Spleen (tissue), 11 donors: ENCODE data around the gene BRD8. TPM values are rescaled to one million over a fixed set of nuclear protein-coding genes. Genes with fewer than 3 reads are reported as not detected.

Source experiments
- DNase-seq: peaks from one replicate; pipeline ENCODE4 v3.0.0-alpha.2; 2020
- H3K27ac ChIP-seq, 8 donors: fragments of 200-600 bp; sonication (generic) in 7 of 8; 1 replicate in 4 of 8; 2 replicates in 4 of 8; pipeline versions ENCODE4 v1.5.0 to v1.8.0; 2016 to 2021; ENCODE audit warnings: inconsistent platforms in 4 of 8, mild to moderate bottlenecking in 4 of 8, moderate library complexity in 1 of 8
- H3K27me3 ChIP-seq, 7 donors: fragments of 200-600 bp; sonication (generic) in 6 of 7; replicated peaks in 1 of 7; 1 replicate in 4 of 7; 2 replicates in 3 of 7; pipeline versions ENCODE4 v1.5.0 to v1.8.0; 2016 to 2021; ENCODE audit warnings: inconsistent platforms in 3 of 7, mild to moderate bottlenecking in 1 of 7
- H3K36me3 ChIP-seq, 6 donors: fragments of 200-600 bp; sonication (generic) in 5 of 6; 1 replicate in 4 of 6; 2 replicates in 2 of 6; pipeline versions ENCODE4 v1.5.0 to v1.8.0; 2016 to 2021; ENCODE audit warnings: inconsistent platforms in 2 of 6
- H3K4me1 ChIP-seq, 6 donors: fragments of 200-600 bp; sonication (generic) in 5 of 6; 1 replicate in 3 of 6; 2 replicates in 3 of 6; pipeline versions ENCODE4 v1.5.0 to v1.8.0; 2016 to 2021; ENCODE audit warnings: inconsistent platforms in 3 of 6
- H3K4me3 ChIP-seq, 8 donors: fragments of 200-600 bp; sonication (generic) in 7 of 8; 1 replicate in 4 of 8; 2 replicates in 4 of 8; pipeline versions ENCODE4 v1.5.0 to v1.8.0; 2016 to 2021; ENCODE audit warnings: inconsistent platforms in 4 of 8, mild to moderate bottlenecking in 4 of 8, moderate library complexity in 2 of 8
- H3K9me3 ChIP-seq, 8 donors: fragments of 200-600 bp; sonication (generic) in 7 of 8; 1 replicate in 4 of 8; 2 replicates in 4 of 8; pipeline versions ENCODE4 v1.5.0 to v1.8.0; 2016 to 2021; ENCODE audit warnings: inconsistent platforms in 4 of 8
- CTCF ChIP-seq, 11 experiments: fragments of 200-600 bp in 7 of 11; fragments of 450-650 bp in 4 of 11; sonication (generic) in 4 of 11; IDR thresholded peaks in 8 of 11; conservative IDR thresholded peaks in 3 of 11; 1 replicate in 7 of 11; 2 replicates in 4 of 11; pipeline versions ENCODE4 v1.4.0 to v1.8.0; 2016 to 2021; ENCODE audit warnings: antibody characterized with exemption in 11 of 11, inconsistent platforms in 4 of 11, mild to moderate bottlenecking in 1 of 11
- POLR2A ChIP-seq, 3 donors: fragments of 450-650 bp; IDR thresholded peaks; one replicate each; pipeline ENCODE4 v1.5.1; 2017; ENCODE audit warnings: antibody characterized with exemption in 3 of 3, mild to moderate bottlenecking in 1 of 3
- POLR2AphosphoS5 ChIP-seq, 3 donors: sonication (generic); formaldehyde crosslinking; IDR thresholded peaks; one replicate each; pipeline ENCODE4 v1.5.1; 2017; ENCODE audit warnings: antibody characterized with exemption in 3 of 3
- WGBS, 5 donors: extraction: QIAGEN DNeasy Blood & Tissue Kit in 3 of 5; methylation state at CpG; one replicate each; pipeline versions ENCODE4 v1.1.5 to v1.1.7; 2013 to 2018; 5-methylcytosine and 5-hydroxymethylcytosine counted together
- intact Hi-C: fragments of 100-400 bp; cut with DNase I; formaldehyde crosslinking; loops from one replicate; pipeline ENCODE4 v1.15.0; 2023; ENCODE audit warnings: low total_unique reads
- polyA plus RNA-seq, 3 donors: library from polyadenylated mRNA; stranded (reverse); fragments of 200-250 nt; gene quantifications; one replicate each; pipeline ENCODE4 v1.2.1, GENCODE V29; 2013
- total RNA-seq, 7 donors: library from RNA; depleted of rRNA in 3 of 7; stranded (reverse); fragments of >200 nt in 3 of 7; fragmentation: NEBNext Ultra II Directional in 4 of 7; extraction: Animal tissue kit (Norgen Biotek cat#: 25700) in 4 of 7; gene quantifications; one replicate each; pipeline versions ENCODE4 v1.1.0 to v1.2.1, GENCODE V29; 2016 to 2021
- donor health status: healthy with polysubstance abuse.
- donor health status: DM: no; HTN: no; CAD: no; lungs with moderate emphysema.
- donor health status: DM: no; HTN: no; CAD: no.
- donor health status: Bipolar disorder and iron deficiency.
- donor health status: healthy.
- donor health status: DM: no; HTN: no; CAD: no.
- donor health status: DM: yes; HTN: yes; CAD: no.

The BRD8 gene
- total and polyA plus RNA-seq, 10 donors = 20.5 to 78.6 (median 52.6) TPM

- WGBS, 5 donors = 52 to 75% (median 60%) methylated on average over 1 of the region's 1 CpG
- no peak overlapping the region for H3K27ac ChIP-seq
- no peak for DNase-seq
- peaks cover 0 to 26% (median 0%) of the 10 kb centered on the region in 7 donors for H3K27me3 ChIP-seq
- no peaks in the 10 kb centered on the region for H3K36me3 ChIP-seq
- H3K4me3 ChIP-seq = no peak overlapping the region
- intact Hi-C loops = no loop called here
- H3K9me3 ChIP-seq = no peaks in the 10 kb centered on the region
- H3K4me1 ChIP-seq = peaks cover 0 to 14% (median 5%) of the 10 kb centered on the region in 6 donors
- TF ChIP-seq CTCF (IDR thresholded peaks at IDR 0.05 in 8 of 11, conservative IDR thresholded peaks at IDR 0.05 in 3 of 11) = no peak
- no peak for TF ChIP-seq POLR2AphosphoS5 (IDR thresholded peaks at IDR 0.05)
- TF ChIP-seq POLR2A (IDR thresholded peaks at IDR 0.05) = no peak
Measured at GRCh38 chr5:138141734-138142133, 36.7 kb downstream of the BRD8 start.

- intact Hi-C loops = no loop called here
- 77 to 85% (median 77%) methylated on average over 4 of the region's 4 CpGs for WGBS, 5 donors
- Histone ChIP-seq H3K27ac (no peak overlapping the region), H3K9me3 (no peaks in the 10 kb centered on the region), H3K36me3 (no peaks in the 10 kb centered on the region), H3K4me1 (peaks cover 0 to 14% (median 5%) of the 10 kb centered on the region in 6 donors), H3K4me3 (no peak overlapping the region), H3K27me3 (peaks cover 0 to 29% (median 0%) of the 10 kb centered on the region in 7 donors)
- TF ChIP-seq POLR2A (IDR thresholded peaks at IDR 0.05) = no peak
- TF ChIP-seq POLR2AphosphoS5 (IDR thresholded peaks at IDR 0.05) = no peak
- no peak for TF ChIP-seq CTCF (IDR thresholded peaks at IDR 0.05 in 8 of 11, conservative IDR thresholded peaks at IDR 0.05 in 3 of 11)
- no peak for DNase-seq
Measured at GRCh38 chr5:138140268-138140667, 38.2 kb downstream of the BRD8 start.

- 36 to 42% (median 36%) methylated on average over 3 of the region's 3 CpGs for WGBS, 5 donors
- Histone ChIP-seq H3K27ac (no peak overlapping the region), H3K4me1 (peaks cover 0 to 14% (median 5%) of the 10 kb centered on the region in 6 donors), H3K36me3 (no peaks in the 10 kb centered on the region), H3K4me3 (peak overlapping the region in 3 of 8 donors; percentile 24 to 68 (median 47)), H3K27me3 (peaks cover 0 to 29% (median 0%) of the 10 kb centered on the region in 7 donors), H3K9me3 (no peaks in the 10 kb centered on the region)
- TF ChIP-seq CTCF (IDR thresholded peaks at IDR 0.05 in 8 of 11, conservative IDR thresholded peaks at IDR 0.05 in 3 of 11) (no peak), POLR2AphosphoS5 (IDR thresholded peaks at IDR 0.05) (no peak), POLR2A (IDR thresholded peaks at IDR 0.05) (no peak)
- intact Hi-C loops = loop anchor here (10.0 kb wide), 1 partner anchor 365 kb away; no protein-coding TSS in a partner anchor
- no peak for DNase-seq
Measured at GRCh38 chr5:138139781-138140090, 38.7 kb downstream of the BRD8 start.

- 9 to 12% (median 10%) methylated on average over 17 to 31 of the region's 31 CpGs for WGBS, 5 donors
- intact Hi-C loops = loop anchor here (10.0 kb wide), 1 partner anchor 364 kb away; no protein-coding TSS in a partner anchor
Measured at GRCh38 chr5:138138949-138139780, 39.3 kb downstream of the BRD8 start, which contains the start of gene NME5. Gene NME5 (minus strand): TSS chr5:138139428. CDS start chr5:138138780, 648 bp downstream.

More at GRCh38 chr5:138138949-138139780, 39.3 kb downstream of the BRD8 start, which contains the start of gene NME5:
- Histone ChIP-seq H3K9me3 (no peaks in the 10 kb centered on the region), H3K27me3 (peaks cover 0 to 35% (median 0%) of the 10 kb centered on the region in 7 donors), H3K4me1 (peaks cover 0 to 14% (median 5%) of the 10 kb centered on the region in 6 donors), H3K27ac (no peak within 1 kb of the TSS), H3K36me3 (no peaks in the 10 kb centered on the region), H3K4me3 (peak within 1 kb of the TSS; percentile 6 to 68 (median 38))
- TF ChIP-seq POLR2AphosphoS5 (IDR thresholded peaks at IDR 0.05) (no peak), CTCF (IDR thresholded peaks at IDR 0.05 in 8 of 11, conservative IDR thresholded peaks at IDR 0.05 in 3 of 11) (no peak), POLR2A (IDR thresholded peaks at IDR 0.05) (no peak)
- DNase-seq = peak; percentile 80
